ENCODE measurements around the gene PEX5. TPM values are rescaled to one million over a fixed set of nuclear protein-coding genes. Genes with fewer than 3 reads are reported as not detected.

Gene PEX5
- total RNA-seq, 2 experiments from 2014 or later: 14.6 to 18.2 TPM

DNA sequence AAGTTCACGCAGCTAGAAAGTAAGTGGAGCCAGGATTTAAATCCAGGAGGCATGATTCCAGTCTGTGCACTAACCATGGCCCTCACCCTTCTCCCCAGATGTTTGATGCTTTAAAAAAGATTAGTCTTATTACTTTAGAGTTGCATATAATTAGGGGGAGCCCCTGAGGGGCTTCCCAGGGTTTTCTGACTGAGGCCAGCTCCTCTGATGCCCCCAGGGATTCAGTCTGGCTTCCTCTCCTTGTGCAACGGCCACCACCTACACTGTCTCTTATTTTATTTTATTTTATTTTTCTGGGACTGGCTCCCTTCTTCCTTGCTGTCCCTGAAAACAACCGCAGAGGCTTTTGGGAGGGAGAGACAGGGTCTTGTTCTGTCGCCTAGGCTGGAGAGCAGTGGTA, 36.7 kb upstream of the PEX5 start:
- CTCF ChIA-PET: no interaction called here
- H3K27ac Mint-ChIP-seq: no peak overlapping the region
- POLR2A ChIA-PET: no interaction called here
- no peak for DNase-seq
- peaks cover 26% of the 10 kb centered on the region for H3K36me3 Mint-ChIP-seq (ENCODE audit: low read depth)
- peaks cover 5% of the 10 kb centered on the region for H3K4me1 Mint-ChIP-seq
- no peaks in the 10 kb centered on the region for H3K9me3 Mint-ChIP-seq
- no peak overlapping the region for H3K4me3 Mint-ChIP-seq
- no peaks in the 10 kb centered on the region for H3K27me3 Mint-ChIP-seq

- Mint-ChIP-seq H3K27me3 (no peaks in the 10 kb centered on the region), H3K4me1 (no peaks in the 10 kb centered on the region), H3K9me3 (no peaks in the 10 kb centered on the region), H3K4me3 (no peak overlapping the region), H3K27ac (no peak overlapping the region), H3K36me3 (ENCODE audit: low read depth) (peaks cover 20% of the 10 kb centered on the region)
- CTCF ChIA-PET: interaction anchor here (1.2 kb wide), 1 partner anchor 28 kb away, joined by 4 read pairs; no protein-coding TSS in a partner anchor
- POLR2A ChIA-PET: no interaction called here
- DNase-seq: no peak
Observed at GRCh38 chr12:7154042-7154441, 35.4 kb upstream of the PEX5 start.

- POLR2A ChIA-PET: no interaction called here
- no peak overlapping the region for H3K4me3 Mint-ChIP-seq
- no peaks in the 10 kb centered on the region for H3K27me3 Mint-ChIP-seq
- peaks cover 14% of the 10 kb centered on the region for H3K36me3 Mint-ChIP-seq (ENCODE audit: low read depth)
- H3K9me3 Mint-ChIP-seq: no peaks in the 10 kb centered on the region
- no peak for DNase-seq
- H3K27ac Mint-ChIP-seq: no peak overlapping the region
- CTCF ChIA-PET: interaction anchor here (1.2 to 1.3 kb wide), 2 partner anchors 14 to 27 kb away, joined by 3 to 4 read pairs; no protein-coding TSS in a partner anchor
- no peaks in the 10 kb centered on the region for H3K4me1 Mint-ChIP-seq
Observed at GRCh38 chr12:7154901-7155470, 34.5 kb upstream of the PEX5 start.

- no peak for DNase-seq
- no peaks in the 10 kb centered on the region for H3K27me3 Mint-ChIP-seq
- H3K36me3 Mint-ChIP-seq (ENCODE audit: low read depth): peaks cover 11% of the 10 kb centered on the region
- no peaks in the 10 kb centered on the region for H3K9me3 Mint-ChIP-seq
- CTCF ChIA-PET: interaction anchor here (1.2 to 1.3 kb wide), 2 partner anchors 15 to 26 kb away, joined by 3 to 4 read pairs; no protein-coding TSS in a partner anchor
- POLR2A ChIA-PET: no interaction called here
- H3K27ac Mint-ChIP-seq: no peak overlapping the region
- no peaks in the 10 kb centered on the region for H3K4me1 Mint-ChIP-seq
- no peak overlapping the region for H3K4me3 Mint-ChIP-seq
Observed at GRCh38 chr12:7155471-7156034, 33.9 kb upstream of the PEX5 start.

- no peaks in the 10 kb centered on the region for H3K9me3 Mint-ChIP-seq
- no peaks in the 10 kb centered on the region for H3K27me3 Mint-ChIP-seq
- H3K4me3 Mint-ChIP-seq: no peak overlapping the region
- no peaks in the 10 kb centered on the region for H3K4me1 Mint-ChIP-seq
- no peak for DNase-seq
- H3K27ac Mint-ChIP-seq: no peak overlapping the region
- H3K36me3 Mint-ChIP-seq (ENCODE audit: low read depth): peaks cover 8% of the 10 kb centered on the region
- CTCF ChIA-PET: interaction anchor here (1.3 kb wide), 1 partner anchor 16 kb away, joined by 3 read pairs; no protein-coding TSS in a partner anchor
- POLR2A ChIA-PET: no interaction called here
Observed at GRCh38 chr12:7156259-7157197, 33.0 kb upstream of the PEX5 start.

DNA sequence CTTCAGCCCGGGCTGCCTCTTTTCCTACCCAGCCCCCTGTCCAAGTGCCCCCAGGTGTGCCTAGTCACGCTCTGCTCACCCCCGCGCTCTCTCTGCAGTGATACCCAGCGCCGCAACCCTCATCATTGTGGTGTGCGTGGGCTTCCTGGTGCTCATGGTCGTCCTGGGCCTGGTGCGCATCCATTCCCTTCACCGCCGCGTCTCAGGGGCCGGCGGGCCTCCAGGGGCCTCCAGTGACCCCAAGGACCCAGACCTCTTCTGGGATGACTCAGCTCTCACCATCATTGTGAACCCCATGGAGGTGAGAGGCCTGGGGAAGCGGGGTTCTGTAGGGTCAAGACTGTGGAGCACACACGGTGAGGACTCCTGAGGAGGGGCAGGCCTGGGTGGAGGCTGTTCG, 32.1 kb upstream of the PEX5 start:
- H3K9me3 Mint-ChIP-seq: no peaks in the 10 kb centered on the region
- ChIA-PET POLR2A (no interaction called here), CTCF (interaction anchor here (1.3 kb wide), 1 partner anchor 13 kb away, joined by 5 read pairs; no protein-coding TSS in a partner anchor)
- no peaks in the 10 kb centered on the region for H3K27me3 Mint-ChIP-seq
- no peaks in the 10 kb centered on the region for H3K4me1 Mint-ChIP-seq
- no peak overlapping the region for H3K27ac Mint-ChIP-seq
- H3K36me3 Mint-ChIP-seq (ENCODE audit: low read depth): peaks cover 8% of the 10 kb centered on the region
- no peak for DNase-seq
- no peak overlapping the region for H3K4me3 Mint-ChIP-seq

DNA sequence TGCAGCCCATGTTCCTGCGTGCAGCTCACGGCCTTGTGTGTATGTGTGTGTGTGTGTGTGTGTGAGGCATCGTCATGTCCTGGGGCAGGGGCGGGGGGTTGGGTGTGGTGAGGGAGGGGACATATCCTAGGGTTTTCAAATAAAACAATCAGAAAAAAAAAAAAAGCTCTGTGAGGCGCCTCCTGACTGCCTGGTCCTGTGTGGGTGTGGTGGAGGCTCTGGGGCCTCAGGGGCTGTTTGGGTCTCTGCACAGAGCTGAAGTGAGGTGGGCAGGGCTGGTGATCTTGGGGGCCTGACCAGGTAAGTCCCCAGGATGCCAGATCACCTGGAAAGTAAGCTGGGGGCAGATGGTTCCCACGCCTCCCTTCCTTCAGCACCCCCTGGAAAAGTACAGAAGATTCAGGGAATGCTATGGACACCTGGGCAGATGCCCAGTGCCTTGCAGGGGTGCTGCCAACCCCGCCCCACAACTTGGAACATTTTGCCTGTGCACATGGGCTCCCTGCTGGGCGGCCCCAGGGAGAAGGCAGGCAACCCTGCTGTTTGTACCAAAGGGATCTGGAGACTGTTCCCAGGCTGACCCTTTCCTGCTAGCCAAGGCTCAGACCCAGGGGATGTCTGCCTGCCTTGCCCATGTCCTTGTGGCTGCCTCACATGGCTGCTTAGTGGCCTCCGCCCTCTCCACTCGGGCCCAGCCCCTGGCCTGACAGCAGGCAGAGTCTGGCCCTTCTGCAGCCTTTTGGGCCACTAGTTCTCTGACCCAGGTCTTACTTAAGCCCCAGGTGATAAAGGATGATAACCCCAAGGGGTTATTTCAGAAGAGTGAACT, 30.5 kb upstream of the PEX5 start:
- Mint-ChIP-seq H3K4me1 (peaks cover 4% of the 10 kb centered on the region), H3K27ac (no peak overlapping the region), H3K4me3 (no peak overlapping the region), H3K36me3 (ENCODE audit: low read depth) (peaks cover 4% of the 10 kb centered on the region), H3K9me3 (no peaks in the 10 kb centered on the region), H3K27me3 (peaks cover 10% of the 10 kb centered on the region)
- DNase-seq: no peak
- ChIA-PET POLR2A (no interaction called here), CTCF (interaction anchor here (1.1 to 1.3 kb wide), 2 partner anchors 11 to 14 kb away, joined by 3 to 5 read pairs; no protein-coding TSS in a partner anchor)

- DNase-seq: no peak
- ChIA-PET POLR2A (no interaction called here), CTCF (interaction anchor here (0.6 kb wide), 1 partner anchor 275 kb away, joined by 3 read pairs; no protein-coding TSS in a partner anchor)
- Mint-ChIP-seq H3K9me3 (no peaks in the 10 kb centered on the region), H3K27ac (no peak overlapping the region), H3K4me3 (no peak overlapping the region), H3K4me1 (peaks cover 4% of the 10 kb centered on the region), H3K27me3 (peaks cover 10% of the 10 kb centered on the region), H3K36me3 (ENCODE audit: low read depth) (no peaks in the 10 kb centered on the region)
Observed at GRCh38 chr12:7160183-7160582, 29.3 kb upstream of the PEX5 start.

- Mint-ChIP-seq H3K36me3 (ENCODE audit: low read depth) (no peaks in the 10 kb centered on the region), H3K27me3 (peaks cover 14% of the 10 kb centered on the region), H3K27ac (no peak overlapping the region), H3K9me3 (peaks cover 1% of the 10 kb centered on the region), H3K4me1 (peaks cover 4% of the 10 kb centered on the region), H3K4me3 (no peak overlapping the region)
- no peak for DNase-seq
- CTCF ChIA-PET: interaction anchor here (1.4 kb wide), 1 partner anchor 16 kb away, joined by 7 read pairs; no protein-coding TSS in a partner anchor
- POLR2A ChIA-PET: no interaction called here
Observed at GRCh38 chr12:7161327-7161726, 28.2 kb upstream of the PEX5 start.

DNA sequence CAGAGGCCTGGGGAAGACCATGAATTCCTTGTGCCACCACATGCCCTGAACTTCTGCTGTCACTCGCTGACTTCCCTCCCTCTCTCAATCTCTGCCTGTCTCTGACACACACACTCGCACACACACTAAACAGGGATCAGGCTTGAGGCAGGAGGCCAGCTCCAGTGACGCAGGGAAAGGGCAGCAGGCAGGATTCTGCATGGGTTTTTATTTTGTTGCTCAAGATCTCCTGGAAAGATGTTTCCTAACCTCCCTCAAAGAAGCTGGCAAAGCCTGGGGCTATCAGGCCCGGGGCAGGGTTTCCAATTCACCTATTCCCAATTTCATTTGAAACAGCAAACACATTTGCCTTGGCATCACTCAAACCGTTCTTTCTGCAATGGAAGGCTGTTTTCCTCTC, 27.7 kb upstream of the PEX5 start:
- CTCF ChIA-PET: interaction anchor here (0.8 to 1.4 kb wide), 2 partner anchors 11 to 17 kb away, joined by 4 to 7 read pairs; no protein-coding TSS in a partner anchor
- POLR2A ChIA-PET: no interaction called here

GRCh38 chr12:7162691-7163114, 26.8 kb upstream of the PEX5 start:
- Mint-ChIP-seq H3K27ac (no peak overlapping the region), H3K9me3 (peaks cover 14% of the 10 kb centered on the region), H3K27me3 (peaks cover 16% of the 10 kb centered on the region), H3K4me3 (no peak overlapping the region), H3K36me3 (ENCODE audit: low read depth) (peaks cover 1% of the 10 kb centered on the region), H3K4me1 (peaks cover 4% of the 10 kb centered on the region)
- POLR2A ChIA-PET: no interaction called here
- CTCF ChIA-PET: interaction anchor here (0.8 to 1.4 kb wide), 4 partner anchors 10 to 55 kb away, joined by 3 to 7 read pairs (median 4); no protein-coding TSS in a partner anchor
- peak; percentile 19 for DNase-seq

More for the DNA sequence above, 27.7 kb upstream of the PEX5 start:
- no peak for DNase-seq
- H3K36me3 Mint-ChIP-seq (ENCODE audit: low read depth): no peaks in the 10 kb centered on the region
- H3K4me3 Mint-ChIP-seq: no peak overlapping the region
- H3K4me1 Mint-ChIP-seq: peaks cover 4% of the 10 kb centered on the region
- H3K27me3 Mint-ChIP-seq: peaks cover 16% of the 10 kb centered on the region
- no peak overlapping the region for H3K27ac Mint-ChIP-seq
- H3K9me3 Mint-ChIP-seq: peaks cover 6% of the 10 kb centered on the region

DNA sequence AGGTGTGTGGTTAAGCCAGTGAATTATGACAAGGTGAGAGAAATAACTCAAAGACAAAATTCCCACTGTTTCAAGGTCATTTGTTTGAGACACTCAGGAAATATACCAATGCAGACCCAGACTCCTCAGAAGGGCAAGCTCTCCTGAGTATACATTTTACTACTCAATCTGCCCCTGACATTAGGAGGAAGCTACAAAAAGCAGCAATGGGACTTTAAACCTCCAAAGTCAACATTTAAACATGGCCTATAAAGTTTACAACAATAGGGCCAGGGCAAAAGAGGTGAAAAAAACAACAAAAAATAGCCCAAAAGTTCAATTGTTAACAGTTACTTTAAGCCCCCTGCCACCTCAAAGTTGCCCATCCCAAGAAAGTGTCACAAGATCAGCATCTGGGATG, 19.5 kb upstream of the PEX5 start:
- Mint-ChIP-seq H3K4me3 (no peak overlapping the region), H3K4me1 (no peaks in the 10 kb centered on the region), H3K27ac (no peak overlapping the region), H3K9me3 (peaks cover 50% of the 10 kb centered on the region), H3K36me3 (ENCODE audit: low read depth) (peaks cover 6% of the 10 kb centered on the region), H3K27me3 (peaks cover 28% of the 10 kb centered on the region)
- POLR2A ChIA-PET: no interaction called here
- DNase-seq: no peak
- CTCF ChIA-PET: no interaction called here
